NCI-H510A treated with DMSO at 0.1 percent for 48 hours (cell line): ENCODE data around the gene RIC1.
"Not testable (repeated sequence)": the region's sequence is repeated elsewhere in the genome, so short reads cannot be mapped to it uniquely, and the experiment has no call there.

ENCODE experiments used
- DNase-seq: peaks from one replicate; lab custom pipeline; 2025; lab: John Stamatoyannopoulos, UW

Gene RIC1

DNA sequence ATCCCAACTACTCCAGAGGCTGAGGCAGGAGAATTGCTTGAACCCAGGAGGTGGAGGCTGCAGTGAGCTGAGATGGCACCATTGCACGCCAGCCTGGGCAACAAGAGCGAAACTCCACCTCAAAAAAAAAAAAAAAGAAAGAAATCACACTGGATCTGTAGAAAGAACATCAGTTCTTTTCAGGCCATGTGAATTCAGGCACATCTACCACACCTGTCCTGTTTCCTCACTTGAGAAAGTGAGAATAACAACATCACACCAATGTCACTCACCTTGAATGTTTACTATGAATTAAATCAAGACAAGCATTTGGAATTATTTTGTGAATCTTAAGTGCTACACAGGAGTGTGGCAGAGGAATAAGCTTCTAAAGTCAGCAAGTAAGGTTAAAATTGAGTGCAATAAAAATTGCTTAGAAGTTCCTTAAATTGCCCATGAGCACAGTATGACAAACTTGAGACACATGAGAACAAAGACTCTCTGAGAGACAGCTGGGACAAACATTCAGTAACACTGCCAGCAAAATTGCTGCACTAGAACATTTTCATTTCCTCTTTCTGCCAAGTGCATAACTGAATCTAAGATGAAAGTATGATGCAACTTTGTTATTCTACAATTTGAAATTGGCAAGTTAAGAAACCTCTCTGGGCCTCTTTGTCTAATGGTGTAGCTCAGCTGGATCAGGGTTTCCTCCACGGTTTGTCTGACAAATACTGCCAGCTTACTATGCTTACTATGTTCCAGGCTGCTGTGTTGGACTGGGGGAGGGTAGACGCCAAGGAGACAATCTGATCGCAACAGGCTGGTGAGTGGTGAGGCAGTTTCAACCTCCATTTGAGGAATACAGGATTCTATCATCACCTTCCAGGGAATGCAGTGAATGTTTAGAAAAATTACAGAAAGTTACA, 1.9 kb upstream of the RIC1 start:
- DNase-seq, result peak; percentile 5

GRCh38 chr9:5627686-5628085, 1.2 kb upstream of the RIC1 start:
- DNase-seq, result not testable (repeated sequence)

DNA sequence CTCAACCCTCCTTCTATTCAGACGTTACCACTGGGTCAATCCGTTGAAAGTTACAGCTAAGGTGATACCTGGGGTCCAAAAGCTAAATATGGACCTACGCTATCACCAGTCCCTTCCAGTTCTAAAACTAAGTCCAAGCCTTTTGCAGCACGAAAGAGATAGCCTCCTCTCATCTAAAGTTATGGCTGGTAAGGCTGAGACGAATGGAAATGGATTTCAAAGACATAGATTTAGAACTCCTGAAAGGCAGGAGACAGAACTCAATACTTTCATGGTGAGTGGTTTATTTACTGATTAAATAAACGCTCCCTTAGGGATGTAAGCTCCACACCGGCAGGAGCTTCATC, 751 bp upstream of the RIC1 start:
- no peak for DNase-seq

DNA sequence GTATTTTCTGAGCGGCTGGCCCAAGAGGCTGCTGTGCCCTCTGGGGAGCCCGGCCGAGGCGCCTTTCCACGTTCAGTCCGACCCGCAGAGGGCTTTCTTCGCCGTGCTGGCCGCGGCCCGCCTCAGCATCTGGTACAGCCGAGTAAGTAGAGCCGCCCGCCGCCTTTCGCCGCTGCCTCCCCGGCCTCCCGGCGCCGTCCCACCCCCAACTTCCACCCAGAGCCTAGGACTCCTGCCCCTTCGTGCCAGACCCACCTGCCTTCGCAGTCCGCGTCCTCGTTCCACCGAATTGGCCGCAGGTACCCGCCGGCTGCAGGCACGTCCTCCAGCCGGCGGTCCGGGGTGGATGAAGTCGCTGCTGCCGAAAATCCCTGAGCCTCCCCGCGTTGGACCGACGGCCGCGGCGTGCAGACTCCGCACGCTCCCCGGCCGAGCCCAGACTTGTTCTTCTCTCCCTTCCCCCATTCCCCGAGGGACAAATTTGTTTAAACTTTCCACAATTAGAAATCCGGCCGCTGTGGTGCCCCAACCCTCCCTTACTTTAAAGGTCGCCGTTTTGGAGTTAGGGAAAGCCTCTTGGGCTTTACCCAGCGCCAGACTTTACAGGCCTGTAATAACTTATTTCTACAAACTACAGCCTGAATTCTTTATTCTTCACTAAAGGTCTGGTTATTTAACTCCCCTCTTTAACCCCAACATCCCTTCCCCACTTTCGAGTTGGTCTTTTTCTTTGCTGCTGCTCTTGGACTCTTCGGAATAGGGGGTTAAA, 589 bp downstream of the RIC1 start:
- DNase-seq, result peak; percentile 46

- no peak for DNase-seq
Measured at GRCh38 chr9:5630081-5630507, 1.2 kb downstream of the RIC1 start.

- no peak for DNase-seq
Measured at GRCh38 chr9:5631026-5631425, 2.1 kb downstream of the RIC1 start.

- no peak for DNase-seq
Measured at GRCh38 chr9:5632540-5632939, 3.6 kb downstream of the RIC1 start.

DNA sequence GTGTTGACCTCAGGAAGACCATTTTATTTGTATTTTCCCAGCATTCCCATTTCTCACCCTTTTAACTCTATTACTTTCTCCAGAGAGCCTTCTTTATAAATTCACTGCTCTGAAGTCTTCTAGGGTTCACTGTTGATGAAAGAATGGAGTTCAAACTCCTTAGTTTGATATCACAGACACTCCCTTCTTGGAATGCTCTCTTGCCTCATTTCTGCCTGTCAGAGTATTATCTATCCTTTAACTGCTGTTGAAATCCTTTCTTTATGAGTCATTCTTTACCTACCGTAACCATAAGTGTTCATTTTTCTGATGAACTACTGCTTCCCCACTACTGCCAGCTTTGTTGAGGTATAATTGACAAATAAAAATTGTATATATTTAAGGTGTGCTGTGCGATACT, 4.3 kb downstream of the RIC1 start:
- DNase-seq, result no peak

DNA sequence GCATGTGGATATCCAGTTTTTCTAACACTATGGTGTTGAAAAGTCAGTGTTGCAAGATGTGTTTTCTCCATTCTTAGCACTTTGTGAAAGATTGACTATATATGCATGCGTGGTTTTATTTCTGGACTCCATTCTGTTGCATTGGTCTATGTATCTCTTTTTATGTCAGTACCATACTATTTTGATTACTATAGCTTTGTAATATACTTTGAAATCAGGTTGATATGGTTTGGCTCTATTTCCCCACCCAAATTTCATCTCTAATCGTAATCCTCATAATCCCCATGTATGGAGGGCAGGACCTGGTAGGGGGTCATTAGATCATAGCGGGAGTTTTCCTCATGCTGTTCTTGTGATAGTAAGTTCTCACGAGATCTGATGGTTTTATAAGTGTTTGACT, 6.5 kb downstream of the RIC1 start:
- no peak for DNase-seq

DNA sequence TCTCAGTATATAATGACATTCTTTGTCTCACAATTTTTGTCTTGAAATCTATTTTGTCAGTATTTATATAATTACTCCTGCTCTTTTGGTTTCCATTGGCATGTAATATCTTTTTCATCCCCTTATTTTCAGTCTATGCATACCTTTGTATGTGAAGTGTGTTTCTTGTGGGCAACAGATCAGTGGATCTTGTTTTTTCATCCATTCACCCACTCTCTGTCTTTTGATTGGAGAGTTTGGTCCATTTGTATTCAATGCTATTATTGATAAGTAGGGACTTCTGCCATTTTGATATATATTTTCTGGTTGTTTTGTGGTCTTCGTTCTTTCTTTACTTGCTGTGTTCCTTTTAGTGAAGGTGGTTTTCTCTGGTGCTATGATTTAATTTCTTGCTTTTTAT, 10.9 kb downstream of the RIC1 start:
- no peak for DNase-seq

DNA sequence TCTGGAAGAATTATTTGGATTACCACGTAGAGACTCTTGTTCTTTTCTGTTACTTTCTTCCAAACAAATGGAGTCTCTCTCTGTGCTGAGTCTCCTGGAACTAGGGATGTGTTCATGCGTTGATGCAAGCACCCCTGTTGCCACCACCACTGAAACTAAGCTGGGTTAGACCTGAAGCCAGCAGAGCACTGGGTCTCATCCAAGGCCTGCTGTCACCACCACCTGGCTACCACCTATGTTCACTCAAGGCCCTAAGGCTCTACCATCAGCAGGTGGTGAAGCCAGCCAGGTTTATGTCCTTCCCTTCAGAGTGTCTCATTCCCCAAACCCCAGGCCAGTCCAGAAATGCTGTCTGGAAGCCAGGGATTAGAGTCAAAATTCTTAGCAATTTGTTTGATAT, 13.3 kb downstream of the RIC1 start:
- no peak for DNase-seq

- no peak for DNase-seq
Measured at GRCh38 chr9:5643005-5643624, 14.2 kb downstream of the RIC1 start.

DNA sequence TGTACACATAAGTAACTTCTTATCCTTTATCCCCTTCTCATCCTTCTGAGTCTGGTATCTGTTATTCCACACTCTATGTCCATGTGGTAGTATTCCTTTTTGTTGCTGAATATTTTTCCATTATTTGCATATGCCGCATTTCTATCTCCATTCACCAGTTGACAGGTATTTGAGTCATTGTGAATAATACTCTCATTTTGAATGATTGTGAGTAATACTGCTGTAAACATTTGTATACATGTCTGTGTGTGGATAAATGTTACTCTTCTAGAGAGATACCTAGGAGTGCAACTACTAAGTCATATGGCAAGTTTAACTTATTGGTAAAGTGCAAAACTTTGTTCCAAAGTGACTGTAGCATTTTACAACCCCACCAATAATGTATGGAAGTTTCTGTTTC, 15.6 kb downstream of the RIC1 start:
- no peak for DNase-seq

DNA sequence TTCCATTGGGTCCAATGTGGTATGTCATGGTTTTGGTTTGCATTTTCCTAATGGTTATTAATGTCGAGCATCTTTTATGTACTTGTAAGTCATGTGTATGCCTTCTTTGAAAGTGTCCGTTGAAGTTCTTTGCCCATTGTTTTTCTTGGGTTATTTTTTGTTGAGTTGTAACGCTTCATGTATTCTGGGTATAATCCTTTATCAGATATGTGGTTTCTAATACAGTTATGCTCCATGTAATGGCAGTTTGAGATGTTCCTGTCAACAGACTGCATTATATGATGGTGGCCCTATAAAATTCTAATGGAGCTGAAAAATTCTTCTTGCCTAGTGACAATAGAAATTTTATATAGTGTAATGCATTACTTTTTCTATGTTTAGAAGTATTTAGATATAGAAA, 17.2 kb downstream of the RIC1 start:
- DNase-seq, result no peak

GRCh38 chr9:5650356-5651105, 21.6 kb downstream of the RIC1 start:
- no peak for DNase-seq

DNA sequence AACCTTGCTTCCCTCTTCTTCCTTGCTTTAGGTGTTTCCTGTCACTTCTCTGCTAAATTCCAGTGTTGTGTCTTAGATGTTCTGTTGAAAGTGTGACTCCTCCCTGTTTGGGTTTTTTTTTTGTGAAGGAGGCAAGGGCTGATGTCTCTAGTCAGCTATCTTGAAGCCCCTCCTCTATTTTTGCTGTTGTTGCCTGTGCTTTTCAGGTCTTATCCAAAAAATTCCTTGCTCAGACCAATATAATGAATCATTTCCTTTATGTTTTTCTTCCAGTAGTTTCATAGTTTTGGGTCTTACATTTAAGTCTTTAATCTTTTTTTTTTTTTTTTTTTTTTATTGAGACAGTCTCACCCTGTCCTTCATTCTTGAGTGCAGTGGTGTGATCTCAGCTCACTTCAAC, 22.3 kb downstream of the RIC1 start:
- DNase-seq, result no peak

DNA sequence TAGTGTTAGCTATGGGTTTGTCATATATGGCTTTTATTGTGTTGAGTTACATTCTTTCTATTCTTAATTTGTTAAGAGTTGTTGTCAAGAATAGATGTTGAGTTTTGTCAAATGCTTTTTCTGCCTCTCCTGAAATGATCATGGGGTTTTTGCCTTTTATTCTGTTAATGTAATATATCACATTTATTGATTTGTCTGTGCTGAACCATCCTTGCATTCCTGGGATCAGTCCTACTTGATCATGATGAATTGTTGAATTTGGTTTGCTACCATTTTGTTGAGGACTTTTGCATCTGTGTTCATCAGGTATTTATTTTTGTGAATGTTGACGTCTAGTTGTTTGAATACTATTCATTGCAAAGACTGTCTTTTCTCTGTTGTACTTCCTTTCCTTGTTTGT, 23.9 kb downstream of the RIC1 start:
- DNase-seq, result no peak

DNA sequence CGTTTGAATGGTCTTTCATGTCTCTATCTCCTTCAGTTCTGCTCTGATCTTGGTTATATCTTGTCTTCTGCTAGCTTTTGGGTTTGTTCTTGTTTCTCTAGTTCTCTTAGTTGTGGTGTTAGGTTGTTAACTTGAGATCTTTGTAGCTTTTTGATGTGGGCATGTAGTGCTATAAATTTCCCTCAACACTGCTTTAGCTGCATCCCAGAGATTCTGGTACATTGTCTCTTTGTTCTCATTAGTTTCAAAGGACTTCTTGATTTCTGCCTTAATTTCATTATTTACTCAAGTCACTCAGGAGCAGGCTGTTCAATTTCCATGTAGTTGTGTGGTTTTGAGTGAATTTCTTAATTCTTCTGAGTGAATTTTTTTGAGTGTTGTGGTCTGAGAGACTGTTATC, 33.9 kb downstream of the RIC1 start:
- DNase-seq, result not testable (repeated sequence)

DNA sequence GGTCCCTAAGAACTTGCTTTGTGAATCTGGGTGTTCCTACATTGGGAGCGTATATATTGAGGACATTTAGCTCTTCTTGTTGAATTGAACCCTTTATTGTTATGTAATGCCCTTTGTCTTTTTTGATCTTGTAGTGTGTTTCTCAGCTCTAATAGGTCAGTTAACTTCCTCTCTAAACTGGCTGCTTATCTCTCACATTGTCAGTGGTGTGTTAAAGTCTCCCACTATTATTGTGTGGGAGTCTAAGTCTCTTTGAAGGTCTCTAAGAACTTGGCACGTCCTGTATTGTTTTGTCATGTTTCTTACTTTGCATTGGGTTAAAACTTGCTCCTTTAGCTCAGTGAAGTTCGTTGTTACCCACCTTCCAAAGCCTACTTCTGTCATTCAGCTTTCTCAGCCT, 36.2 kb downstream of the RIC1 start:
- no peak for DNase-seq

GRCh38 chr9:5667391-5667790, 38.5 kb downstream of the RIC1 start:
- no peak for DNase-seq

DNA sequence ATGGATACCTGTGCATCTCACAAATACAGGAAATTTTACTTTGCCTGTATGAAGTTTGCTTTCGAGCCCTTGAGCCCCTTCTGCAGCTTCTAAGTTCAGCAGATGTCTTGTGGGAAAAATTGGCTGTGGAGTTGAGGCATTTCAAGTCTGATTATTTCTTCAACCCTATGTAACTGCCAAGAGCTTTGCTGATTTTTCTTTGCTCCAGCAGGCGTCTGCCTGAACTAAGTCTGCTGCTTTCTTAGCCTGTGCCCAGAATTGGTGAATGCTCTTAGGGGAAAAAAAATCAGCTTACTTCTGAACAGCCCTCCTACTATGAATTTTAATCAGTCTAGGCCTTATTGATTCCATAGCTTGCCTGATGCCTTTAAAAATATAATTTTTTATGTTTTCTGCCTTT, 41.2 kb downstream of the RIC1 start:
- DNase-seq, result no peak

DNA sequence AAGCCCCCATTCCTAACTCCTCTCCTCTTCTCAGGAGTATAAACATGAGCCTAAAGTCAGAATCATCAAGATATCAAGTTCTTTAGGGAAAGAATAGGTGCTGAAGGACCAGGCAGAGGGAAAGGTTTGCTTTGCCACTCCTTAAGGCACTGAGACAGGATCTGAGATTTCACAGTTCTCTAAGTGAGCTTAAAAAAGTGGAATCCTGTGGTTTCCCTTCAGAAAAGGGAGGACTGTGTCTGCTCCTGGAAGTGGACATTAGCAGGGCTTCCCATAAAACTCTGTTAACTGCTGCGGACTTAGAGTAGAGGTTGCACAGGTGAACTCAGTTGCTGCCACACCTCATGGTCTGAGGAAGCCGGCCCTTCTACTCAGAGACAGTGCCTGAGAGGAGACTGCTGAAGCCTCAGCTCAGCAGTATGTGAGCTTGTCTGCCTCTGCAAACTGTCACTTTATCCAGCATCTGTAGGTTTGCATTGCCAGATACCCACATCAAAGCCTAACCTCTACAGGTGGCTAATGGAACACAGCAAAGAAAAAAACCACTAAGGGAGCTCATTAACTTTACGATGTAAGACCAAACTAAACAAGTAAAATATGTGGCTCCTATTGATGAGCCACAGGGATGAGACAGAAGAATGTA, 42.9 kb downstream of the RIC1 start:
- peak; percentile 34 for DNase-seq
